ENCODE results near the gene CDKL4. TPM values are rescaled to one million over a fixed set of nuclear protein-coding genes. Genes with fewer than 3 reads are reported as not detected.

Gene CDKL4
- total RNA-seq, 2 donors from 2014 or later = 0.60 TPM; not detected in 1

Other genes starting within 250 kb of the CDKL4 start
- 10 to 100 TPM; 65.2 to 95.5 TPM for gene SOS1, start 122.9 kb downstream of the CDKL4 start, total RNA-seq
- 10 to 100 TPM; 18.8 to 19.7 TPM for gene MAP4K3, start 193.3 kb upstream of the CDKL4 start, total RNA-seq